Osteoblast (primary cell): ENCODE measurements around the gene ATP5F1A. TPM values are rescaled to one million over a fixed set of nuclear protein-coding genes. Genes with fewer than 3 reads are reported as not detected.

Experiments
- DNase-seq: peaks from one replicate; pipeline ENCODE4 v3.0.0; 2011; ENCODE audit warnings: low spot score, mixed read lengths; ENCODE audit not compliant: insufficient read length; ENCODE audit errors: missing footprints
- H2AFZ ChIP-seq: 2 replicates; pipeline ENCODE4 v1.6.0; 2011; ENCODE audit warnings: mild to moderate bottlenecking, low read length
- H3K27ac ChIP-seq: 2 replicates; pipeline ENCODE4 v1.5.1; 2011; ENCODE audit warnings: mild to moderate bottlenecking, low read depth, low read length, moderate library complexity
- H3K27me3 ChIP-seq: 2 replicates; pipeline ENCODE4 v1.6.0; 2012; ENCODE audit warnings: mild to moderate bottlenecking, control low read depth, inconsistent platforms, low read length, moderate library complexity; ENCODE audit not compliant: insufficient read depth
- H3K36me3 ChIP-seq: 2 replicates; pipeline ENCODE4 v1.5.1; 2011; ENCODE audit warnings: mild to moderate bottlenecking, low read length, control low read depth, moderate library complexity; ENCODE audit not compliant: insufficient read depth
- H3K4me1 ChIP-seq: 2 replicates; pipeline ENCODE4 v1.5.1; 2011; ENCODE audit warnings: mild to moderate bottlenecking, low read length, control low read depth, moderate library complexity; ENCODE audit not compliant: insufficient read depth
- H3K4me2 ChIP-seq: 2 replicates; pipeline ENCODE4 v1.6.0; 2011; ENCODE audit warnings: mild to moderate bottlenecking, low read length; ENCODE audit not compliant: insufficient read depth
- H3K4me3 ChIP-seq: fragments of 200-600 bp; sonication (generic); 3 replicates; pipeline ENCODE4 v1.5.1; 2012; ENCODE audit warnings: mild to moderate bottlenecking, low read length, inconsistent platforms; ENCODE audit not compliant: insufficient read depth
- H3K79me2 ChIP-seq: 2 replicates; pipeline ENCODE4 v1.6.0; 2012; ENCODE audit warnings: mild to moderate bottlenecking, low read length, control low read depth, inconsistent platforms; ENCODE audit not compliant: insufficient read depth
- H3K9me3 ChIP-seq: 2 replicates; pipeline ENCODE4 v1.5.1; 2011; ENCODE audit warnings: low read depth, low read length, control low read depth
- H4K20me1 ChIP-seq: 2 replicates; pipeline ENCODE4 v1.6.0; 2012; ENCODE audit warnings: mild to moderate bottlenecking, low read length, control low read depth; ENCODE audit not compliant: insufficient read depth
- total RNA-seq: library from RNA; depleted of rRNA; stranded (reverse); fragments of >200 nt; gene quantifications from 2 replicates; pipeline ENCODE4 v1.2.3, GENCODE V29; 2012
- TF ChIP-seq, protein P1 (sequence below): IDR thresholded peaks from 2 replicates; pipeline ENCODE4 v1.5.1; 2011; ENCODE audit warnings: mild to moderate bottlenecking, low read depth, low read length, moderate library complexity; ENCODE audit errors: extremely low read depth

Gene ATP5F1A
- total RNA-seq, 1 donor = 578 TPM

- H3K4me2 ChIP-seq = no peak overlapping the region
Observed at GRCh38 chr18:46099463-46099862, 1.4 kb upstream of the ATP5F1A start.

GRCh38 chr18:46098616-46098933 lies 479 bp upstream of the ATP5F1A start:
- DNase-seq = no peak
- Histone ChIP-seq H3K36me3 (peaks cover 22% of the 10 kb centered on the region), H3K4me3 (peak overlapping the region; percentile 100), H3K27ac (peak overlapping the region; percentile 92), H3K4me2 (peak overlapping the region; percentile 93), H3K4me1 (peaks cover 9% of the 10 kb centered on the region), H3K79me2 (peaks cover 47% of the 10 kb centered on the region), H4K20me1 (peaks cover 17% of the 10 kb centered on the region), H3K9me3 (no peaks in the 10 kb centered on the region), H2AFZ (peak overlapping the region; percentile 99), H3K27me3 (no peaks in the 10 kb centered on the region)
- TF ChIP-seq, protein P1, sequence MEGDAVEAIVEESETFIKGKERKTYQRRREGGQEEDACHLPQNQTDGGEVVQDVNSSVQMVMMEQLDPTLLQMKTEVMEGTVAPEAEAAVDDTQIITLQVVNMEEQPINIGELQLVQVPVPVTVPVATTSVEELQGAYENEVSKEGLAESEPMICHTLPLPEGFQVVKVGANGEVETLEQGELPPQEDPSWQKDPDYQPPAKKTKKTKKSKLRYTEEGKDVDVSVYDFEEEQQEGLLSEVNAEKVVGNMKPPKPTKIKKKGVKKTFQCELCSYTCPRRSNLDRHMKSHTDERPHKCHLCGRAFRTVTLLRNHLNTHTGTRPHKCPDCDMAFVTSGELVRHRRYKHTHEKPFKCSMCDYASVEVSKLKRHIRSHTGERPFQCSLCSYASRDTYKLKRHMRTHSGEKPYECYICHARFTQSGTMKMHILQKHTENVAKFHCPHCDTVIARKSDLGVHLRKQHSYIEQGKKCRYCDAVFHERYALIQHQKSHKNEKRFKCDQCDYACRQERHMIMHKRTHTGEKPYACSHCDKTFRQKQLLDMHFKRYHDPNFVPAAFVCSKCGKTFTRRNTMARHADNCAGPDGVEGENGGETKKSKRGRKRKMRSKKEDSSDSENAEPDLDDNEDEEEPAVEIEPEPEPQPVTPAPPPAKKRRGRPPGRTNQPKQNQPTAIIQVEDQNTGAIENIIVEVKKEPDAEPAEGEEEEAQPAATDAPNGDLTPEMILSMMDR = no peak

More at GRCh38 chr18:46099463-46099862, 1.4 kb upstream of the ATP5F1A start:
- Histone ChIP-seq H4K20me1 (peaks cover 12% of the 10 kb centered on the region), H3K36me3 (peaks cover 13% of the 10 kb centered on the region), H2AFZ (no peak overlapping the region), H3K4me3 (no peak overlapping the region), H3K4me1 (peaks cover 13% of the 10 kb centered on the region), H3K27me3 (no peaks in the 10 kb centered on the region), H3K9me3 (no peaks in the 10 kb centered on the region), H3K79me2 (peaks cover 38% of the 10 kb centered on the region), H3K27ac (no peak overlapping the region)
- no peak for DNase-seq
- TF ChIP-seq, protein P1 = no peak

DNA sequence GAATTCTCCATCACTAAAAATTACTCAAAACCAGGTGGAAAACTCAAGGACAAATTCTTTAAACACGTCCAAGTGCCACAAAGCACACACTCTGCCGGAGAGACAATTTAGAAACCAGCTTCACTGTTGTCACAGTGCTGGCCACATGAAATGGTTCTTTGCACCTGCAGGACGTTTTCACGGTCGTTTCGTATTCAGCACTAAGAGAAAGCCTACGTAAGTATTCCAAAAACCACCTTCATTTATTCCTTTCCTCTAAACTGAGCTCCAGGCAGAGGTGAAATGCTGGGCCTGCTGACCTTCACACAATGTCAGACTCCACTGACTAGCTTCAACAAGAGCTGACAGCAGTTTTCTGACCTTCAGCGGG lies 680 bp downstream of the ATP5F1A start:
- TF ChIP-seq, protein P1 = no peak
- H3K4me1 ChIP-seq = peaks cover 9% of the 10 kb centered on the region
- peak overlapping the region; percentile 99 for H2AFZ ChIP-seq

DNA sequence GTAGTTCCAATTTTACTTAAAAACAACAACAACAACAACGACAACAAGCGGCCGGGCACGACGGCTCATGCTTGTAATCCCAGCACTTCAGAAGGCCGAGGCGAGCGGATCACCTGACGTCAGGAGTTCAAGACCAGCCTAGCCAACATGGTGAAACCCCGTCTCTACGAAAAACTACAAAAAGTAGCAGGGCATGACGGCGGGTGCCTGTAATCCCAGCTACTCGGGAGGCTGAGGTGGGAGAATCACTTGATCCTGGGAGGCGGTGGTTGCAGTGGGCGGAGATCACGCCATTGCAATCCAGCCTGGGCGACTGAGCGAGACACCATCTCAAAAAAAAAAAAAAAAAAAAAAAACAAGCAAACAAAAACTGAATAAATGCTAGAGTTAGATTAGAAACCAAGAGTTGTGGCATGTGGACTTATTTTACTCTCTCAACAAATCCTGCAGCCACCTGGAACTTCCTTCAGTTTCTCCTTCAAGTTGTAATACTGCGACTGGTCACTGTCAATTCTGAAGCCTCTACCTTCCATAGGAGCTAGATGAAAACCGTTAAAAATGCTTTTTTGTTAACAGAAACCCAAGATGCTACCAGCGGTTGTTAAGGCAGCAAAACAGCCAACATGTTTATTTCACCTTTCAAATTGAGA lies 1.3 kb downstream of the ATP5F1A start:
- Histone ChIP-seq H3K9me3 (no peaks in the 10 kb centered on the region), H4K20me1 (peaks cover 25% of the 10 kb centered on the region), H3K36me3 (peaks cover 37% of the 10 kb centered on the region), H2AFZ (no peak overlapping the region), H3K4me2 (peak overlapping the region; percentile 93), H3K79me2 (peaks cover 65% of the 10 kb centered on the region), H3K27ac (peak overlapping the region; percentile 92), H3K27me3 (no peaks in the 10 kb centered on the region), H3K4me3 (peak overlapping the region; percentile 100), H3K4me1 (peaks cover 9% of the 10 kb centered on the region)
- DNase-seq = peak; percentile 6
- TF ChIP-seq, protein P1 = no peak

More for the DNA sequence above, 680 bp downstream of the ATP5F1A start:
- peak; percentile 6 for DNase-seq
- H3K9me3 ChIP-seq = no peaks in the 10 kb centered on the region
- peaks cover 33% of the 10 kb centered on the region for H3K36me3 ChIP-seq
- peak overlapping the region; percentile 93 for H3K4me2 ChIP-seq
- peaks cover 25% of the 10 kb centered on the region for H4K20me1 ChIP-seq
- H3K79me2 ChIP-seq = peaks cover 59% of the 10 kb centered on the region
- H3K4me3 ChIP-seq = peak overlapping the region; percentile 100
- no peaks in the 10 kb centered on the region for H3K27me3 ChIP-seq
- peak overlapping the region; percentile 92 for H3K27ac ChIP-seq
